GM21528 (cell line): ENCODE data around the gene SCAI.
"Not testable (repeated sequence)": the region's sequence is repeated elsewhere in the genome, so short reads cannot be mapped to it uniquely, and the experiment has no call there.

Source experiments
- ATAC-seq: cut with Tn5 transposase; IDR thresholded peaks from one replicate; pipeline ENCODE4 v1.9.1; 2021; ENCODE audit warnings: mild to moderate bottlenecking, moderate library complexity; ENCODE audit not compliant: unreplicated experiment, low FRiP score

The SCAI gene

GRCh38 chr9:125150349-125151245 is 7.3 kb upstream of the SCAI start:
- ATAC-seq = no peak

GRCh38 chr9:125147401-125147951 is 4.1 kb upstream of the SCAI start:
- ATAC-seq = no peak

- no peak for ATAC-seq
Observed at GRCh38 chr9:125146247-125146646, 2.9 kb upstream of the SCAI start.

- no peak for ATAC-seq
Observed at GRCh38 chr9:125145425-125145824, 2.1 kb upstream of the SCAI start.

- no peak for ATAC-seq
Observed at GRCh38 chr9:125142560-125143376, 560 bp downstream of the SCAI start.

- no peak for ATAC-seq
Observed at GRCh38 chr9:125141751-125142150, 1.6 kb downstream of the SCAI start.

GRCh38 chr9:125141251-125141650 is 2.1 kb downstream of the SCAI start:
- no peak for ATAC-seq

GRCh38 chr9:125140576-125140975 is 2.8 kb downstream of the SCAI start:
- ATAC-seq = no peak

GRCh38 chr9:125137200-125137599 is 6.1 kb downstream of the SCAI start:
- no peak for ATAC-seq

- no peak for ATAC-seq
Observed at GRCh38 chr9:125134976-125135375, 8.4 kb downstream of the SCAI start.

GRCh38 chr9:125133403-125134329 is 9.7 kb downstream of the SCAI start:
- ATAC-seq = no peak

- no peak for ATAC-seq
Observed at GRCh38 chr9:125131778-125132177, 11.6 kb downstream of the SCAI start.

GRCh38 chr9:125126019-125126746 is 17.1 kb downstream of the SCAI start:
- ATAC-seq = peak; percentile 89

- ATAC-seq = no peak
Observed at GRCh38 chr9:125125523-125125922, 17.8 kb downstream of the SCAI start.

GRCh38 chr9:125121146-125121545 is 22.2 kb downstream of the SCAI start:
- ATAC-seq = no peak

- no peak for ATAC-seq
Observed at GRCh38 chr9:125119643-125120286, 23.6 kb downstream of the SCAI start.

- not testable (repeated sequence) for ATAC-seq
Observed at GRCh38 chr9:125118696-125119095, 24.6 kb downstream of the SCAI start.

- not testable (repeated sequence) for ATAC-seq
Observed at GRCh38 chr9:125114503-125114902, 28.8 kb downstream of the SCAI start.

- no peak for ATAC-seq
Observed at GRCh38 chr9:125110464-125110863, 32.9 kb downstream of the SCAI start.
